ENCODE measurements around the gene EFHC2.

The EFHC2 gene

GRCh38 chrX:44143061-44143602 is 200.3 kb downstream of the EFHC2 start:
- DNase-seq, result no peak

- DNase-seq, result no peak
These were observed 213.3 kb downstream of the EFHC2 start for GRCh38 chrX:44130189-44130588.

GRCh38 chrX:44113337-44113736 is 230.1 kb downstream of the EFHC2 start:
- DNase-seq, result no peak

GRCh38 chrX:44106864-44107263 is 236.6 kb downstream of the EFHC2 start:
- peak; percentile 25 for DNase-seq

- no peak for DNase-seq
These were observed 238.1 kb downstream of the EFHC2 start for GRCh38 chrX:44105228-44105913.

GRCh38 chrX:44104699-44105098 is 238.8 kb downstream of the EFHC2 start:
- DNase-seq, result no peak

- DNase-seq, result no peak
These were observed 242.2 kb downstream of the EFHC2 start for GRCh38 chrX:44101281-44101680.

GRCh38 chrX:44099366-44099765 is 244.1 kb downstream of the EFHC2 start:
- no peak for DNase-seq

All from GF-D8 (cell line).